DMS153 treated with DMSO at 0.1 percent for 48 hours (cell line): ENCODE measurements around the gene OR12D1.

Experiments used
- DNase-seq: peaks from one replicate; lab custom pipeline; 2025; ENCODE audit not compliant: unreplicated experiment; lab: John Stamatoyannopoulos, UW

Gene OR12D1

GRCh38 chr6:29465279-29465678 lies 50.6 kb downstream of the OR12D1 start:
- DNase-seq, result no peak

- DNase-seq, result no peak
These were observed 51.1 kb downstream of the OR12D1 start for GRCh38 chr6:29465801-29466200.

- DNase-seq, result no peak
These were observed 51.5 kb downstream of the OR12D1 start for GRCh38 chr6:29466241-29466640.
